ENCODE results near the gene SNPH. TPM values are rescaled to one million over a fixed set of nuclear protein-coding genes. Genes with fewer than 3 reads are reported as not detected.

The SNPH gene
- total and polyA plus RNA-seq, 2 of the 8 experiments (the other 6 are each of a cell fraction or from before 2014, with no cell fraction given), result 0.98 to 4.9 TPM

GRCh38 chr20:1319462-1319861 is 53.4 kb downstream of the SNPH start (continued):
- TF ChIP-seq SAP30 (IDR thresholded peaks at IDR 0.05; ENCODE audit: insufficient read depth, insufficient replicate concordance, low read length) (no peak), BCL11A (IDR thresholded peaks at IDR 0.05; ENCODE audit: low read depth in 2 of 2, low read length in 2 of 2) (no peak), HDAC6 (IDR thresholded peaks at IDR 0.05; ENCODE audit: low read depth, low read length) (no peak), ATF3 (IDR thresholded peaks at IDR 0.05; ENCODE audit: insufficient read depth, low read depth, low read length) (no peak), POU5F1 (IDR thresholded peaks at IDR 0.05; ENCODE audit: low read depth, low read length) (no peak), JUND (IDR thresholded peaks at IDR 0.05; ENCODE audit: low read length) (no peak), ASH2L (IDR thresholded peaks at IDR 0.05; ENCODE audit: low read length) (no peak)

All from H1 (cell line).